ENCODE measurements around the gene OLFML2A. TPM values are rescaled to one million over a fixed set of nuclear protein-coding genes. Genes with fewer than 3 reads are reported as not detected.

Gene OLFML2A
- total RNA-seq, 6 experiments from 2014 or later, result 0.30 to 0.88 (median 0.36) TPM

- no peak for DNase-seq
- no peak overlapping the region for H3K27ac Mint-ChIP-seq
These were observed 29.9 kb upstream of the OLFML2A start for GRCh38 chr9:124747065-124747464.

GRCh38 chr9:124749284-124749683 is 27.6 kb upstream of the OLFML2A start:
- TF ChIP-seq CTCF (IDR thresholded peaks at IDR 0.05), result no peak
- Mint-ChIP-seq H3K27me3 (ENCODE audit: insufficient read depth) (no peaks in the 10 kb centered on the region; the same call in 1 of the 2 replicates), H3K9me3 (no peaks in the 10 kb centered on the region), H3K4me3 (no peak overlapping the region), H3K4me1 (ENCODE audit: low read depth) (peaks cover 41% of the 10 kb centered on the region), H3K36me3 (ENCODE audit: low read depth) (no peaks in the 10 kb centered on the region), H3K27ac (no peak overlapping the region)
- no peak for DNase-seq

More at GRCh38 chr9:124747065-124747464, 29.9 kb upstream of the OLFML2A start:
- H3K27me3 Mint-ChIP-seq (ENCODE audit: insufficient read depth), result no peaks in the 10 kb centered on the region; the same call in 1 of the 2 replicates
- H3K9me3 Mint-ChIP-seq, result no peaks in the 10 kb centered on the region
- H3K4me1 Mint-ChIP-seq (ENCODE audit: low read depth), result peaks cover 35% of the 10 kb centered on the region
- H3K4me3 Mint-ChIP-seq, result no peak overlapping the region
- H3K36me3 Mint-ChIP-seq (ENCODE audit: low read depth), result no peaks in the 10 kb centered on the region
- no peak for TF ChIP-seq CTCF (IDR thresholded peaks at IDR 0.05)

- TF ChIP-seq CTCF (IDR thresholded peaks at IDR 0.05), result no peak
- Mint-ChIP-seq H3K4me3 (no peak overlapping the region), H3K4me1 (ENCODE audit: low read depth) (peaks cover 46% of the 10 kb centered on the region), H3K9me3 (no peaks in the 10 kb centered on the region), H3K36me3 (ENCODE audit: low read depth) (no peaks in the 10 kb centered on the region), H3K27me3 (ENCODE audit: insufficient read depth) (peaks cover 2% of the 10 kb centered on the region; the same call in 1 of the 2 replicates), H3K27ac (no peak overlapping the region)
- peak; percentile 19 for DNase-seq
These were observed 27.2 kb upstream of the OLFML2A start for GRCh38 chr9:124749781-124750180.

- Mint-ChIP-seq H3K36me3 (ENCODE audit: low read depth) (no peaks in the 10 kb centered on the region), H3K27ac (peak overlapping the region; percentile 30; the same call in 1 of the 2 replicates), H3K9me3 (no peaks in the 10 kb centered on the region), H3K27me3 (ENCODE audit: insufficient read depth) (peaks cover 6% of the 10 kb centered on the region), H3K4me3 (no peak overlapping the region), H3K4me1 (ENCODE audit: low read depth) (peaks cover 47% of the 10 kb centered on the region)
- DNase-seq, result peak; percentile 79
- TF ChIP-seq CTCF (IDR thresholded peaks at IDR 0.05), result no peak
These were observed 24.0 kb upstream of the OLFML2A start for GRCh38 chr9:124752967-124753366.

GRCh38 chr9:124754289-124754688 is 22.6 kb upstream of the OLFML2A start:
- TF ChIP-seq CTCF (IDR thresholded peaks at IDR 0.05), result peak; percentile 79
- H3K9me3 Mint-ChIP-seq, result no peaks in the 10 kb centered on the region
- H3K27ac Mint-ChIP-seq, result no peak overlapping the region
- peak; percentile 53 for DNase-seq
- H3K27me3 Mint-ChIP-seq (ENCODE audit: insufficient read depth), result peaks cover 6% of the 10 kb centered on the region
- H3K4me1 Mint-ChIP-seq (ENCODE audit: low read depth), result peaks cover 58% of the 10 kb centered on the region
- no peaks in the 10 kb centered on the region for H3K36me3 Mint-ChIP-seq (ENCODE audit: low read depth)
- no peak overlapping the region for H3K4me3 Mint-ChIP-seq

- Mint-ChIP-seq H3K36me3 (ENCODE audit: low read depth) (no peaks in the 10 kb centered on the region), H3K4me3 (no peak overlapping the region), H3K9me3 (no peaks in the 10 kb centered on the region), H3K4me1 (ENCODE audit: low read depth) (peaks cover 50% of the 10 kb centered on the region), H3K27me3 (ENCODE audit: insufficient read depth) (peaks cover 9% of the 10 kb centered on the region), H3K27ac (no peak overlapping the region)
- DNase-seq, result no peak
- no peak for TF ChIP-seq CTCF (IDR thresholded peaks at IDR 0.05)
These were observed 21.9 kb upstream of the OLFML2A start for GRCh38 chr9:124755061-124755460.
